HG02973 (cell line): ENCODE measurements around the gene PIK3CD.
"Not testable (repeated sequence)": the region's sequence is repeated elsewhere in the genome, so short reads cannot be mapped to it uniquely, and the experiment has no call there.

Experiments used
- ATAC-seq: cut with Tn5 transposase; IDR thresholded peaks from one replicate; pipeline ENCODE4 v1.9.1; 2021; ENCODE audit warnings: moderate library complexity; ENCODE audit not compliant: unreplicated experiment

Gene PIK3CD

GRCh38 chr1:9731561-9731960 lies 80.0 kb downstream of the PIK3CD start:
- ATAC-seq: no peak

- ATAC-seq: no peak
Observed at GRCh38 chr1:9732123-9732971, 80.8 kb downstream of the PIK3CD start.

GRCh38 chr1:9733160-9733789 lies 81.7 kb downstream of the PIK3CD start:
- ATAC-seq: no peak

- no peak for ATAC-seq
Observed at GRCh38 chr1:9735800-9736199, 84.3 kb downstream of the PIK3CD start.

- ATAC-seq: no peak
Observed at GRCh38 chr1:9736241-9736640, 84.7 kb downstream of the PIK3CD start.

- ATAC-seq: no peak
Observed at GRCh38 chr1:9737057-9737456, 85.5 kb downstream of the PIK3CD start.

- no peak for ATAC-seq
Observed at GRCh38 chr1:9737671-9738070, 86.1 kb downstream of the PIK3CD start.

- no peak for ATAC-seq
Observed at GRCh38 chr1:9744106-9744799, 92.7 kb downstream of the PIK3CD start.

GRCh38 chr1:9746211-9746610 lies 94.7 kb downstream of the PIK3CD start:
- no peak for ATAC-seq

GRCh38 chr1:9746651-9747050 lies 95.1 kb downstream of the PIK3CD start:
- no peak for ATAC-seq

- not testable (repeated sequence) for ATAC-seq
Observed at GRCh38 chr1:9748391-9748790, 96.9 kb downstream of the PIK3CD start.

GRCh38 chr1:9749361-9749760 lies 97.8 kb downstream of the PIK3CD start:
- ATAC-seq: no peak

- no peak for ATAC-seq
Observed at GRCh38 chr1:9751971-9752370, 100.4 kb downstream of the PIK3CD start.

- ATAC-seq: no peak
Observed at GRCh38 chr1:9753121-9753531, 101.6 kb downstream of the PIK3CD start.

- ATAC-seq: no peak
Observed at GRCh38 chr1:9755441-9755995, 104.0 kb downstream of the PIK3CD start.

GRCh38 chr1:9758559-9759121 lies 107.1 kb downstream of the PIK3CD start:
- ATAC-seq: no peak

- ATAC-seq: no peak
Observed at GRCh38 chr1:9759939-9760338, 108.4 kb downstream of the PIK3CD start.

- no peak for ATAC-seq
Observed at GRCh38 chr1:9760824-9761223, 109.3 kb downstream of the PIK3CD start.

- no peak for ATAC-seq
Observed at GRCh38 chr1:9761855-9762254, 110.3 kb downstream of the PIK3CD start.

GRCh38 chr1:9762446-9762845 lies 110.9 kb downstream of the PIK3CD start:
- not testable (repeated sequence) for ATAC-seq

GRCh38 chr1:9763914-9764313 lies 112.4 kb downstream of the PIK3CD start:
- no peak for ATAC-seq
